ENCODE measurements around the gene SYNE2. TPM values are rescaled to one million over a fixed set of nuclear protein-coding genes. Genes with fewer than 3 reads are reported as not detected.

Gene SYNE2
- total and polyA plus RNA-seq, 10 of the 15 experiments (the other 5 are each of a cell fraction or from before 2014, with no cell fraction given) = 2.1 to 52.7 (median 38.1) TPM

- no peak for ATAC-seq
- Histone ChIP-seq H3K9ac (ENCODE audit: control insufficient read depth, insufficient read depth, low read length) (no peak overlapping the region), H3K27me3 (replicated peaks in 1 of 2; ENCODE audit: control insufficient read depth in 2 of 2, insufficient read depth in 2 of 2, low read length in 1 of 2) (no peaks in the 10 kb centered on the region), H3K79me2 (ENCODE audit: control insufficient read depth, insufficient read depth, low read length) (no peaks in the 10 kb centered on the region), H2AFZ (ENCODE audit: control insufficient read depth, low read depth, low read length) (no peak overlapping the region), H3K27ac (ENCODE audit: control insufficient read depth, insufficient read depth) (no peak overlapping the region), H3K4me1 (ENCODE audit: control insufficient read depth, insufficient read depth, low read length) (no peaks in the 10 kb centered on the region; the same call in 1 of the 2 replicates), H4K20me1 (ENCODE audit: control insufficient read depth, insufficient read depth) (no peaks in the 10 kb centered on the region), H3K4me3 (no peak overlapping the region), H3K4me2 (ENCODE audit: control insufficient read depth, insufficient read depth) (no peak overlapping the region), H3K9me3 (replicated peaks; ENCODE audit: control insufficient read depth, insufficient read depth, low read length) (no peaks in the 10 kb centered on the region), H3K36me3 (ENCODE audit: control insufficient read depth in 2 of 2, insufficient read depth in 2 of 2, low read length in 1 of 2) (peaks cover 2 to 29% of the 10 kb centered on the region in 2 experiments)
- RAD21 ChIA-PET (ENCODE audit: unreplicated experiment) = interaction anchor here (0.6 kb wide), 1 partner anchor 197 kb away, joined by 3 read pairs; no protein-coding TSS in a partner anchor
- no peak for DNase-seq (ENCODE audit: low read depth, low spot score)
- 97% methylated on average over 10 of the region's 10 CpGs for WGBS (ENCODE audit: insufficient coverage, insufficient replicate concordance, low lambda C conversion rate, missing lambda C conversion rate)
- BruUV-seq (replicated peaks) = no TSS peak
- in situ Hi-C loops (cut with MboI) = no loop called here
- FAIRE-seq = no peak
- SMC1A ChIA-PET (ENCODE audit: uncharacterized antibody, unreplicated experiment) = interaction anchor here (1.4 to 1.6 kb wide), 2 partner anchors 11 to 56 kb away, joined by 4 read pairs; no protein-coding TSS in a partner anchor
- POLR2A ChIA-PET = interaction anchor here (0.9 kb wide), 1 partner anchor 133 kb away, joined by 5 read pairs; no protein-coding TSS in a partner anchor
- TF ChIP-seq HDAC2 (IDR thresholded peaks at IDR 0.05) (no peak), EED (IDR thresholded peaks at IDR 0.05; ENCODE audit: low read depth) (no peak), USF1 (IDR thresholded peaks at IDR 0.05; ENCODE audit: borderline replicate concordance, extremely low read length, insufficient read depth, low read depth, low read length) (no peak), TCF12 (IDR thresholded peaks at IDR 0.05; ENCODE audit: low read depth, low read length) (no peak), CHD2 (IDR thresholded peaks at IDR 0.05; ENCODE audit: borderline replicate concordance, low read depth, low read length) (no peak), RAD21 (IDR thresholded peaks at IDR 0.05; ENCODE audit: insufficient read depth, low read depth, low read length) (no peak), TARDBP (IDR thresholded peaks at IDR 0.05; ENCODE audit: borderline replicate concordance) (no peak), FOXK2 (IDR thresholded peaks at IDR 0.05) (no peak), BACH1 (IDR thresholded peaks at IDR 0.05; ENCODE audit: borderline replicate concordance) (no peak), NR2C1 (IDR thresholded peaks at IDR 0.05) (no peak), SMC3 (IDR thresholded peaks at IDR 0.05; ENCODE audit: borderline replicate concordance, low read length) (no peak), RBBP5 (conservative IDR thresholded peaks at IDR 0.05) (no peak), FOS (IDR thresholded peaks at IDR 0.05; ENCODE audit: borderline replicate concordance, extremely low read depth, insufficient read length) (no peak), ZSCAN29 (IDR thresholded peaks at IDR 0.05) (no peak), ZNF274 (IDR thresholded peaks at IDR 0.05; ENCODE audit: insufficient read depth, insufficient read length) (no peak)
- intact Hi-C loops (cut with micrococcal nuclease; ENCODE audit: unreplicated experiment) = loop anchor here (5.0 kb wide), 1 partner anchor 144 kb away; the partner anchor contains the start of gene SYNE2
- CTCF ChIA-PET = interaction anchor here (0.7 to 1.2 kb wide), 4 partner anchors 14 to 141 kb away, joined by 3 to 4 read pairs (median 4); no protein-coding TSS in a partner anchor
Measured at GRCh38 chr14:63996625-63997220, 143.9 kb downstream of the SYNE2 start.
